Activated T-helper 2 cell treated with anti-CD3 and anti-CD28 coated beads, Interferon-gamma antibody, Interleukin-2, Interleukin-4, amounts not matched to agents 10 μg/mL and 5 μg/mL and 100 μg/mL, durations not matched to agents 14 hours and 24 hours and 36 hours (primary cell): ENCODE data around the gene THG1L. TPM values are rescaled to one million over a fixed set of nuclear protein-coding genes. Genes with fewer than 3 reads are reported as not detected.

Source experiments
- DNase-seq: peaks from one replicate; pipeline ENCODE4 v3.0.0; 2021; ENCODE audit warnings: low spot score
- H3K27ac Mint-ChIP-seq: one replicate; pipeline ENCODE4 v1.8.0; 2021; ENCODE audit warnings: mixed read lengths
- H3K27me3 Mint-ChIP-seq: one replicate; pipeline ENCODE4 v1.8.0; 2021; ENCODE audit warnings: low read depth, mixed read lengths
- H3K36me3 Mint-ChIP-seq: one replicate; pipeline ENCODE4 v1.8.0; 2021; ENCODE audit warnings: low read depth, mixed read lengths
- H3K4me1 Mint-ChIP-seq: one replicate; pipeline ENCODE4 v1.8.0; 2021; ENCODE audit warnings: low read depth, mixed read lengths
- H3K4me3 Mint-ChIP-seq: one replicate; pipeline ENCODE4 v1.8.0; 2021; ENCODE audit warnings: low read depth, mild to moderate bottlenecking, moderate library complexity, mixed read lengths
- H3K9me3 Mint-ChIP-seq: one replicate; pipeline ENCODE4 v1.8.0; 2021; ENCODE audit warnings: mixed read lengths
- intact Hi-C: fragments of 100-400 bp; cut with micrococcal nuclease; formaldehyde crosslinking; loops from one replicate; pipeline ENCODE4 v1.15.1; 2023
- total RNA-seq: library from RNA; stranded (reverse); gene quantifications from 2 replicates; pipeline ENCODE4 v1.2.3, GENCODE V29; 2022

Gene THG1L
- total RNA-seq, 1 donor from 2014 or later = 28.8 TPM

GRCh38 chr5:157747766-157748700 is 16.8 kb downstream of the THG1L start:
- Mint-ChIP-seq H3K9me3 (no peaks in the 10 kb centered on the region), H3K27ac (no peak overlapping the region), H3K4me1 (peaks cover 35% of the 10 kb centered on the region), H3K36me3 (peaks cover 26% of the 10 kb centered on the region), H3K27me3 (no peaks in the 10 kb centered on the region), H3K4me3 (no peak overlapping the region)
- DNase-seq = no peak
- intact Hi-C loops = loop anchor here (10.0 kb wide), 1 partner anchor 603 kb away; the partner anchor contains the start of gene MED7

DNA sequence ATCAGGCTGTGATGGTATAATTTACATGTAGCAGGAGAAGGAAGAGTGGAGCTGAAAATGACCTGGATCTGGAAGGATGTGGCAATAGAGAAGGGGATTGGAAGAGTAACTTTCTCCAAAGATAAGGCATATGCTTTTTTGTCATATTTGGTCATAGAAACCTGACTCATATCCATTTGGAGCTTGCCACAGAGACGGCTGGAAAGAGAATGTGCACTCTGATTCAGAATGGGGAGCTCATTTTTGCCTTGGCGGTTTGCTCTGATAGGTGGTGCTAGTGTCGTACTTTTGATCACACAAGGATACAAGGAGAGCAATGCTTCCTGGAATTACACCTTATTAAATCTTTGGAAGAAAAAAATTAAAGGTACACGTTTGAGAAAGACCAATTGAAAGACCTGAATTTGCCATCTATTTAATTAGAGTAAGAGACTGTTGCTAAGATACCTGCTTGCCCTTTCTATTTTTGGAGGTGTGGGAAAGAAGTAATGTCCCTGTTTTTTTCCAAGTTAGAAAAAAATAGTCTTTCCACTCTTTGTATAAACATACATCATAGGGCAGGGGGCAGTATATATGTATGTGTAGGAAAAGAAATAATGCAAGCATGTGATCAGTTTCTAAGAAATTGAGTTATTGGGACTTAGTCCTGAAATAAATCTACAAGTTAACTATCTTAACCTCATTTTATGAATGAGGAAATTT is 17.7 kb downstream of the THG1L start:
- H3K9me3 Mint-ChIP-seq = no peaks in the 10 kb centered on the region
- intact Hi-C loops = loop anchor here (10.0 kb wide), 1 partner anchor 604 kb away; the partner anchor contains the start of gene MED7
- peaks cover 32% of the 10 kb centered on the region for H3K36me3 Mint-ChIP-seq
- H3K4me1 Mint-ChIP-seq = peaks cover 31% of the 10 kb centered on the region
- H3K27ac Mint-ChIP-seq = no peak overlapping the region
- H3K27me3 Mint-ChIP-seq = no peaks in the 10 kb centered on the region
- DNase-seq = no peak
- H3K4me3 Mint-ChIP-seq = no peak overlapping the region

- H3K36me3 Mint-ChIP-seq = peaks cover 30% of the 10 kb centered on the region
- DNase-seq = no peak
- intact Hi-C loops = loop anchor here (10.0 kb wide), 1 partner anchor 605 kb away; the partner anchor contains the start of gene MED7
- no peak overlapping the region for H3K4me3 Mint-ChIP-seq
- H3K27me3 Mint-ChIP-seq = no peaks in the 10 kb centered on the region
- no peaks in the 10 kb centered on the region for H3K9me3 Mint-ChIP-seq
- no peak overlapping the region for H3K27ac Mint-ChIP-seq
- H3K4me1 Mint-ChIP-seq = peaks cover 28% of the 10 kb centered on the region
These were observed 18.2 kb downstream of the THG1L start for GRCh38 chr5:157749462-157749799.

- Mint-ChIP-seq H3K27ac (no peak overlapping the region), H3K9me3 (no peaks in the 10 kb centered on the region), H3K4me3 (no peak overlapping the region), H3K36me3 (peaks cover 31% of the 10 kb centered on the region), H3K4me1 (peaks cover 20% of the 10 kb centered on the region), H3K27me3 (no peaks in the 10 kb centered on the region)
- DNase-seq = no peak
- intact Hi-C loops = no loop called here
These were observed 19.1 kb downstream of the THG1L start for GRCh38 chr5:157750320-157750719.

GRCh38 chr5:157756122-157756521 is 24.9 kb downstream of the THG1L start:
- H3K27me3 Mint-ChIP-seq = no peaks in the 10 kb centered on the region
- H3K36me3 Mint-ChIP-seq = peaks cover 41% of the 10 kb centered on the region
- no peaks in the 10 kb centered on the region for H3K9me3 Mint-ChIP-seq
- no peak overlapping the region for H3K4me3 Mint-ChIP-seq
- intact Hi-C loops = no loop called here
- no peak for DNase-seq
- peaks cover 14% of the 10 kb centered on the region for H3K4me1 Mint-ChIP-seq
- H3K27ac Mint-ChIP-seq = no peak overlapping the region

DNA sequence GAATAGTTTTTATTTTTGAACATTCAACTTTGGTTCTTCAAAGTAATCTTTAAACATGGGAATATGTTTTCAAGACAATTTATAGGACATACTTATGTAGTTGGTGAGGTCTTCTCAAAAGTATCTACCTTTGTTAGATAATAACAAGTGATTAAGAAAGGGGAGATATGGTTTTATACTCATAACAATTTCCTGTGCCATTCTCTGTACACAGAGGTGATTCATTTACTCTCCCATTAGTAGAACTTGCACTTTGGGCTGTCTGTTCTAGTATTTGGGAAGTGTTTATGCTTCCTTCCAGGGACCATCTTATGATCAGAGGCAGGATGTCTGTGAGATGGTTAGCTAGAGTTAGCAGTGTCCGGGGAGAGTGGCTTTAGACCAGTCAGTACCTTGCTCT is 27.5 kb downstream of the THG1L start:
- Mint-ChIP-seq H3K27ac (no peak overlapping the region), H3K27me3 (no peaks in the 10 kb centered on the region), H3K4me1 (peaks cover 14% of the 10 kb centered on the region), H3K36me3 (peaks cover 31% of the 10 kb centered on the region), H3K4me3 (no peak overlapping the region), H3K9me3 (no peaks in the 10 kb centered on the region)
- no peak for DNase-seq
- intact Hi-C loops = no loop called here

- intact Hi-C loops = loop anchor here (2.0 to 5.0 kb wide), 3 partner anchors 157 to 233 kb away; no protein-coding TSS in a partner anchor
- Mint-ChIP-seq H3K4me1 (peaks cover 14% of the 10 kb centered on the region), H3K36me3 (peaks cover 15% of the 10 kb centered on the region)
These were observed 30.7 kb downstream of the THG1L start for GRCh38 chr5:157761690-157762621.

DNA sequence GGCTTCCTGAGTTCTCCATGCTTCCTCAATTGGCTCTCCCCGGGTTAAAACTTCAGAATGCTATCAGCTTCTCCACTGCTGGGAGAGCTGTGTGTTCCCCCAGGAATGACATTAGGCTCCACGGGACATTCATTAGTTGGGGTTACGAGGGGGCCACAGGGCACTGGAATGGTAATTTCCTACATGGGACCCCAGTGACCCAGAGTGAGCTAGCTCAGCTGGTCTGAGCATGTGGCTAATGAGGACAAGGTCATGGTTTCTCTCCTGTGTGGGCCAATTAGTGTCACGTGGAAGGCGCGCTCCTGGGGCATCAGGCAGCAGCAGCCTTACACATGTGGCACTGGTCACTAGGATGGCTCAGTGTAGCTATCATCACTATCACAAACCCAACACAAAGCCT is 33.3 kb downstream of the THG1L start:
- Mint-ChIP-seq H3K27ac (no peak overlapping the region), H3K4me1 (peaks cover under 1% of the 10 kb centered on the region), H3K4me3 (no peak overlapping the region), H3K36me3 (peaks cover 12% of the 10 kb centered on the region), H3K27me3 (no peaks in the 10 kb centered on the region), H3K9me3 (no peaks in the 10 kb centered on the region)
- no peak for DNase-seq
- intact Hi-C loops = loop anchor here (5.0 kb wide), 1 partner anchor 183 kb away; no protein-coding TSS in a partner anchor

More at GRCh38 chr5:157761690-157762621, 30.7 kb downstream of the THG1L start:
- Mint-ChIP-seq H3K9me3 (no peaks in the 10 kb centered on the region), H3K4me3 (no peak overlapping the region), H3K27me3 (no peaks in the 10 kb centered on the region), H3K27ac (no peak overlapping the region)
- DNase-seq = no peak

DNA sequence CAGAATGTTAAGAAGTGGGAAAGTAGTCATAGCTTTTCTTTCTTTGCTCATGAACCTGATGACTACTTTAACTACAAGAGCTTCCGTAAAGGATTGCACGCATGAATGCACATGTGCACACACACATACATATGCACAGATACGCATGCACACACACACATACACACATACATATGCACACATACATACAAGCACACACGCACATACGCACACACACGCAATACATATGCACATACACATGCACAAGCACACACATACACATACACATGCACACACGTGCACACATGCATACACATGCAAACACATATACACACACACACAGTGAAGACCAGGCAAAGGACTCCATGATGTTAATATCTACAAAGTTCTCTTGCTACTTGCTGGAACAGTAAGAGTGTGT is 35.2 kb downstream of the THG1L start:
- Mint-ChIP-seq H3K27me3 (peaks cover 5% of the 10 kb centered on the region), H3K27ac (no peak overlapping the region), H3K4me1 (no peaks in the 10 kb centered on the region), H3K9me3 (no peaks in the 10 kb centered on the region), H3K4me3 (no peak overlapping the region), H3K36me3 (peaks cover 1% of the 10 kb centered on the region)
- no peak for DNase-seq
- intact Hi-C loops = no loop called here

DNA sequence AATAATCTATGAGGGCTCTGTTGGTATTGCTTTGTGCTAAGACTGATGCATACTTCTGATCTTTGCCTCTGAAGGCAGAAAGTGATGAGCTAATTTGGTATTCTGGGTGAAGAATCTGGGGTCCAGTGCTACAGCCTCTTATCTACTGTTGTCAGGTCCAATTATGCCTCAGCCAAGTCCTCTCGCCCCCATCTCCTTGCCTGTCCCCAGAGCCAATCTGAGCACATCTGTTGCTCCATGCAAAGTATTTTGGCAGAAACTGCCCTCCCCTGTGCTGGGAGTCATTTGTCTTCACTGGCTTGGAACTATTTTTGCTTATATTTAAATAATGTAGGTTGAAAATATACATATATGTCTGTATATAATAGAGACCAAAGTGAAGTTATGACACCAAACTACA is 35.7 kb downstream of the THG1L start:
- H3K4me1 Mint-ChIP-seq = no peaks in the 10 kb centered on the region
- H3K9me3 Mint-ChIP-seq = no peaks in the 10 kb centered on the region
- intact Hi-C loops = no loop called here
- H3K4me3 Mint-ChIP-seq = no peak overlapping the region
- H3K27me3 Mint-ChIP-seq = peaks cover 5% of the 10 kb centered on the region
- no peak for DNase-seq
- H3K36me3 Mint-ChIP-seq = no peaks in the 10 kb centered on the region
- no peak overlapping the region for H3K27ac Mint-ChIP-seq

GRCh38 chr5:157767689-157768088 is 36.5 kb downstream of the THG1L start:
- Mint-ChIP-seq H3K36me3 (no peaks in the 10 kb centered on the region), H3K27ac (no peak overlapping the region), H3K27me3 (peaks cover 5% of the 10 kb centered on the region), H3K4me1 (no peaks in the 10 kb centered on the region), H3K4me3 (no peak overlapping the region), H3K9me3 (no peaks in the 10 kb centered on the region)
- intact Hi-C loops = no loop called here
- DNase-seq = no peak

GRCh38 chr5:157770665-157771064 is 39.4 kb downstream of the THG1L start:
- no peak overlapping the region for H3K4me3 Mint-ChIP-seq
- H3K27ac Mint-ChIP-seq = no peak overlapping the region
- peaks cover 5% of the 10 kb centered on the region for H3K27me3 Mint-ChIP-seq
- DNase-seq = no peak
- H3K4me1 Mint-ChIP-seq = no peaks in the 10 kb centered on the region
- H3K36me3 Mint-ChIP-seq = no peaks in the 10 kb centered on the region
- no peaks in the 10 kb centered on the region for H3K9me3 Mint-ChIP-seq
- intact Hi-C loops = no loop called here
